GM23338 (cell line): ENCODE results near the gene NTM. TPM values are rescaled to one million over a fixed set of nuclear protein-coding genes. Genes with fewer than 3 reads are reported as not detected.

ENCODE experiments used
- ATAC-seq: fragments of 200-7000 bp; cut with Tn5 transposase; 3 replicates; pipeline ENCODE4 v1.9.1; 2020
- DNase-seq: peaks from one replicate; pipeline ENCODE4 v3.0.0-alpha.2; 2015; ENCODE audit warnings: low spot score
- H2AFZ ChIP-seq: fragments of 200-600 bp; sonication (generic); 2 replicates; pipeline ENCODE4 v1.8.0; 2016; ENCODE audit warnings: antibody characterized with exemption, mild to moderate bottlenecking, moderate library complexity
- H3F3A ChIP-seq: fragments of 200-600 bp; sonication (generic); replicated peaks from 2 replicates; pipeline ENCODE4 v1.8.0; 2017; ENCODE audit warnings: antibody characterized with exemption, mixed run types, low read depth
- H3K27ac ChIP-seq: fragments of 200-600 bp; sonication (generic); 2 replicates; pipeline ENCODE4 v1.6.1; 2016; ENCODE audit warnings: low read depth
- H3K27me3 ChIP-seq: fragments of 200-600 bp; sonication (generic); 2 replicates; pipeline ENCODE4 v1.8.0; 2016; ENCODE audit warnings: mild to moderate bottlenecking, mixed run types, moderate library complexity; ENCODE audit not compliant: insufficient read depth
- H3K36me3 ChIP-seq: fragments of 200-600 bp; sonication (generic); 2 replicates; pipeline ENCODE4 v1.8.0; 2016; ENCODE audit warnings: mild to moderate bottlenecking; ENCODE audit not compliant: insufficient read depth
- H3K4me1 ChIP-seq: fragments of 200-600 bp; sonication (generic); 2 replicates; pipeline ENCODE4 v1.8.0; 2016; ENCODE audit warnings: mild to moderate bottlenecking, moderate library complexity; ENCODE audit not compliant: insufficient read depth
- H3K4me2 ChIP-seq: fragments of 200-600 bp; sonication (generic); 2 replicates; pipeline ENCODE4 v1.7.1; 2017; ENCODE audit warnings: mixed run types
- H3K4me3 ChIP-seq: fragments of 200-600 bp; sonication (generic); 2 replicates; pipeline ENCODE4 v1.6.1; 2016; ENCODE audit warnings: mixed run types
- H3K79me2 ChIP-seq: fragments of 200-600 bp; sonication (generic); replicated peaks from 2 replicates; pipeline ENCODE4 v1.8.0; 2017; ENCODE audit warnings: mild to moderate bottlenecking; ENCODE audit not compliant: insufficient read depth
- H3K9me2 ChIP-seq: fragments of 200-600 bp; sonication (generic); 2 replicates; pipeline ENCODE4 v1.8.0; 2017; ENCODE audit not compliant: insufficient read depth
- H4K20me1 ChIP-seq: fragments of 200-600 bp; sonication (generic); replicated peaks from 2 replicates; pipeline ENCODE4 v1.8.0; 2017; ENCODE audit warnings: mild to moderate bottlenecking; ENCODE audit not compliant: insufficient read depth
- H3K27ac Mint-ChIP-seq: 2 replicates; pipeline ENCODE4 v1.8.0; 2020; ENCODE audit warnings: inconsistent platforms, mild to moderate bottlenecking, moderate library complexity, mixed read lengths
- H3K27me3 Mint-ChIP-seq: 3 replicates; pipeline ENCODE4 v1.8.0; 2022; ENCODE audit warnings: low read depth, mild to moderate bottlenecking, moderate library complexity, mixed read lengths, inconsistent platforms; ENCODE audit not compliant: insufficient read depth, poor library complexity
- H3K36me3 Mint-ChIP-seq: 3 replicates; pipeline ENCODE4 v1.8.0; 2021; ENCODE audit warnings: low read depth, mild to moderate bottlenecking, inconsistent platforms, moderate library complexity, mixed read lengths
- H3K4me1 Mint-ChIP-seq: 3 replicates; pipeline ENCODE4 v1.8.0; 2020; ENCODE audit warnings: mild to moderate bottlenecking, inconsistent platforms, mixed read lengths
- H3K4me3 Mint-ChIP-seq: 3 replicates; pipeline ENCODE4 v1.8.0; 2021; ENCODE audit warnings: moderate library complexity, mild to moderate bottlenecking, inconsistent platforms, mixed read lengths
- H3K9me3 Mint-ChIP-seq: 3 replicates; pipeline ENCODE4 v1.8.0; 2020; ENCODE audit warnings: moderate library complexity, mild to moderate bottlenecking, inconsistent platforms, mixed read lengths
- CREB1 ChIP-seq: fragments of 250-450 bp; sonication (Bioruptor Pico); IDR thresholded peaks from 2 replicates; pipeline ENCODE4 v1.5.0; 2020; ENCODE audit warnings: low read depth, mild to moderate bottlenecking, moderate library complexity
- ETS1 ChIP-seq: IDR thresholded peaks from 2 replicates; pipeline ENCODE4 v1.6.1; 2016; ENCODE audit warnings: antibody characterized with exemption
- EZH2 ChIP-seq: fragments of 200-600 bp; sonication (generic); IDR thresholded peaks from one replicate; pipeline ENCODE4 v1.8.0; 2017; ENCODE audit warnings: antibody characterized with exemption, mild to moderate bottlenecking, low read depth; ENCODE audit not compliant: unreplicated experiment
- EZH2phosphoT487 ChIP-seq: fragments of 200-600 bp; sonication (generic); IDR thresholded peaks from one replicate; pipeline ENCODE4 v1.8.1; 2018; ENCODE audit warnings: antibody characterized with exemption; ENCODE audit not compliant: unreplicated experiment
- JUNB ChIP-seq: IDR thresholded peaks from one replicate; pipeline ENCODE4 v1.6.1; 2016; ENCODE audit warnings: antibody characterized with exemption; ENCODE audit not compliant: unreplicated experiment
- NANOG ChIP-seq: IDR thresholded peaks from 2 replicates; pipeline ENCODE4 v1.6.1; 2016; ENCODE audit warnings: antibody characterized with exemption, borderline replicate concordance
- POLR2AphosphoS5 ChIP-seq: IDR thresholded peaks from 2 replicates; pipeline ENCODE4 v1.6.1; 2016; ENCODE audit warnings: antibody characterized with exemption, low read depth
- REST ChIP-seq: IDR thresholded peaks from one replicate; pipeline ENCODE4 v1.6.1; 2018; ENCODE audit warnings: antibody characterized with exemption; ENCODE audit not compliant: unreplicated experiment
- STAT1 ChIP-seq: IDR thresholded peaks from one replicate; pipeline ENCODE4 v1.6.1; 2016; ENCODE audit warnings: antibody characterized with exemption; ENCODE audit not compliant: unreplicated experiment
- ZNF331 ChIP-seq: fragments of 250-450 bp; sonication (Bioruptor Pico); IDR thresholded peaks from 2 replicates; pipeline ENCODE4 v1.5.0; 2020; ENCODE audit warnings: low read depth, mild to moderate bottlenecking, moderate library complexity
- polyA plus RNA-seq: library from polyadenylated mRNA; unstranded; fragments of >200 nt; fragmentation: Nextera tagmentation; extraction: Ambion mirVana; gene quantifications from 2 replicates; pipeline ENCODE4 v1.2.1, GENCODE V29; 2016
- total RNA-seq: library from RNA; depleted of rRNA; stranded (reverse); fragments of >200 nt; shearing (Covaris generic); gene quantifications from 2 replicates; pipeline ENCODE4 v1.2.3, GENCODE V29; 2014
- TF ChIP-seq, protein P1 (sequence below), 2 experiments: fragments of 200-600 bp in 1 of 2; sonication (generic) in 1 of 2; conservative IDR thresholded peaks; 2 replicates each; pipeline versions ENCODE4 v1.5.1 to v1.6.1; 2016 to 2017; ENCODE audit warnings: antibody characterized with exemption in 2 of 2, low read depth in 2 of 2, mild to moderate bottlenecking in 2 of 2, moderate library complexity in 1 of 2
- TF ChIP-seq, protein P2 (sequence below): fragments of 250-450 bp; sonication (Bioruptor Pico); IDR thresholded peaks from 2 replicates; pipeline ENCODE4 v1.5.0; 2020; ENCODE audit warnings: mild to moderate bottlenecking, moderate library complexity

Gene NTM
- total and polyA plus RNA-seq, 2 experiments from 2014 or later: 10.6 to 14.6 TPM

- H3K9me2 ChIP-seq: peaks cover 20% of the 10 kb centered on the region; the same call in 1 of the 2 replicates
- peaks cover 10% of the 10 kb centered on the region for H3K27me3 Mint-ChIP-seq
- H3K27ac ChIP-seq: no peak overlapping the region
- TF ChIP-seq REST (no peak), POLR2AphosphoS5 (no peak), ZNF331 (no peak), CREB1 (CRISPR knock-in tag) (no peak), ETS1 (no peak), STAT1 (no peak), EZH2 (no peak), EZH2phosphoT487 (no peak), JUNB (no peak), NANOG (no peak)
- TF ChIP-seq, protein P1, sequence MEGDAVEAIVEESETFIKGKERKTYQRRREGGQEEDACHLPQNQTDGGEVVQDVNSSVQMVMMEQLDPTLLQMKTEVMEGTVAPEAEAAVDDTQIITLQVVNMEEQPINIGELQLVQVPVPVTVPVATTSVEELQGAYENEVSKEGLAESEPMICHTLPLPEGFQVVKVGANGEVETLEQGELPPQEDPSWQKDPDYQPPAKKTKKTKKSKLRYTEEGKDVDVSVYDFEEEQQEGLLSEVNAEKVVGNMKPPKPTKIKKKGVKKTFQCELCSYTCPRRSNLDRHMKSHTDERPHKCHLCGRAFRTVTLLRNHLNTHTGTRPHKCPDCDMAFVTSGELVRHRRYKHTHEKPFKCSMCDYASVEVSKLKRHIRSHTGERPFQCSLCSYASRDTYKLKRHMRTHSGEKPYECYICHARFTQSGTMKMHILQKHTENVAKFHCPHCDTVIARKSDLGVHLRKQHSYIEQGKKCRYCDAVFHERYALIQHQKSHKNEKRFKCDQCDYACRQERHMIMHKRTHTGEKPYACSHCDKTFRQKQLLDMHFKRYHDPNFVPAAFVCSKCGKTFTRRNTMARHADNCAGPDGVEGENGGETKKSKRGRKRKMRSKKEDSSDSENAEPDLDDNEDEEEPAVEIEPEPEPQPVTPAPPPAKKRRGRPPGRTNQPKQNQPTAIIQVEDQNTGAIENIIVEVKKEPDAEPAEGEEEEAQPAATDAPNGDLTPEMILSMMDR (conservative IDR thresholded peaks at IDR 0.05; ENCODE audit: low read depth in 2 of 2): no peak
- TF ChIP-seq, protein P2, sequence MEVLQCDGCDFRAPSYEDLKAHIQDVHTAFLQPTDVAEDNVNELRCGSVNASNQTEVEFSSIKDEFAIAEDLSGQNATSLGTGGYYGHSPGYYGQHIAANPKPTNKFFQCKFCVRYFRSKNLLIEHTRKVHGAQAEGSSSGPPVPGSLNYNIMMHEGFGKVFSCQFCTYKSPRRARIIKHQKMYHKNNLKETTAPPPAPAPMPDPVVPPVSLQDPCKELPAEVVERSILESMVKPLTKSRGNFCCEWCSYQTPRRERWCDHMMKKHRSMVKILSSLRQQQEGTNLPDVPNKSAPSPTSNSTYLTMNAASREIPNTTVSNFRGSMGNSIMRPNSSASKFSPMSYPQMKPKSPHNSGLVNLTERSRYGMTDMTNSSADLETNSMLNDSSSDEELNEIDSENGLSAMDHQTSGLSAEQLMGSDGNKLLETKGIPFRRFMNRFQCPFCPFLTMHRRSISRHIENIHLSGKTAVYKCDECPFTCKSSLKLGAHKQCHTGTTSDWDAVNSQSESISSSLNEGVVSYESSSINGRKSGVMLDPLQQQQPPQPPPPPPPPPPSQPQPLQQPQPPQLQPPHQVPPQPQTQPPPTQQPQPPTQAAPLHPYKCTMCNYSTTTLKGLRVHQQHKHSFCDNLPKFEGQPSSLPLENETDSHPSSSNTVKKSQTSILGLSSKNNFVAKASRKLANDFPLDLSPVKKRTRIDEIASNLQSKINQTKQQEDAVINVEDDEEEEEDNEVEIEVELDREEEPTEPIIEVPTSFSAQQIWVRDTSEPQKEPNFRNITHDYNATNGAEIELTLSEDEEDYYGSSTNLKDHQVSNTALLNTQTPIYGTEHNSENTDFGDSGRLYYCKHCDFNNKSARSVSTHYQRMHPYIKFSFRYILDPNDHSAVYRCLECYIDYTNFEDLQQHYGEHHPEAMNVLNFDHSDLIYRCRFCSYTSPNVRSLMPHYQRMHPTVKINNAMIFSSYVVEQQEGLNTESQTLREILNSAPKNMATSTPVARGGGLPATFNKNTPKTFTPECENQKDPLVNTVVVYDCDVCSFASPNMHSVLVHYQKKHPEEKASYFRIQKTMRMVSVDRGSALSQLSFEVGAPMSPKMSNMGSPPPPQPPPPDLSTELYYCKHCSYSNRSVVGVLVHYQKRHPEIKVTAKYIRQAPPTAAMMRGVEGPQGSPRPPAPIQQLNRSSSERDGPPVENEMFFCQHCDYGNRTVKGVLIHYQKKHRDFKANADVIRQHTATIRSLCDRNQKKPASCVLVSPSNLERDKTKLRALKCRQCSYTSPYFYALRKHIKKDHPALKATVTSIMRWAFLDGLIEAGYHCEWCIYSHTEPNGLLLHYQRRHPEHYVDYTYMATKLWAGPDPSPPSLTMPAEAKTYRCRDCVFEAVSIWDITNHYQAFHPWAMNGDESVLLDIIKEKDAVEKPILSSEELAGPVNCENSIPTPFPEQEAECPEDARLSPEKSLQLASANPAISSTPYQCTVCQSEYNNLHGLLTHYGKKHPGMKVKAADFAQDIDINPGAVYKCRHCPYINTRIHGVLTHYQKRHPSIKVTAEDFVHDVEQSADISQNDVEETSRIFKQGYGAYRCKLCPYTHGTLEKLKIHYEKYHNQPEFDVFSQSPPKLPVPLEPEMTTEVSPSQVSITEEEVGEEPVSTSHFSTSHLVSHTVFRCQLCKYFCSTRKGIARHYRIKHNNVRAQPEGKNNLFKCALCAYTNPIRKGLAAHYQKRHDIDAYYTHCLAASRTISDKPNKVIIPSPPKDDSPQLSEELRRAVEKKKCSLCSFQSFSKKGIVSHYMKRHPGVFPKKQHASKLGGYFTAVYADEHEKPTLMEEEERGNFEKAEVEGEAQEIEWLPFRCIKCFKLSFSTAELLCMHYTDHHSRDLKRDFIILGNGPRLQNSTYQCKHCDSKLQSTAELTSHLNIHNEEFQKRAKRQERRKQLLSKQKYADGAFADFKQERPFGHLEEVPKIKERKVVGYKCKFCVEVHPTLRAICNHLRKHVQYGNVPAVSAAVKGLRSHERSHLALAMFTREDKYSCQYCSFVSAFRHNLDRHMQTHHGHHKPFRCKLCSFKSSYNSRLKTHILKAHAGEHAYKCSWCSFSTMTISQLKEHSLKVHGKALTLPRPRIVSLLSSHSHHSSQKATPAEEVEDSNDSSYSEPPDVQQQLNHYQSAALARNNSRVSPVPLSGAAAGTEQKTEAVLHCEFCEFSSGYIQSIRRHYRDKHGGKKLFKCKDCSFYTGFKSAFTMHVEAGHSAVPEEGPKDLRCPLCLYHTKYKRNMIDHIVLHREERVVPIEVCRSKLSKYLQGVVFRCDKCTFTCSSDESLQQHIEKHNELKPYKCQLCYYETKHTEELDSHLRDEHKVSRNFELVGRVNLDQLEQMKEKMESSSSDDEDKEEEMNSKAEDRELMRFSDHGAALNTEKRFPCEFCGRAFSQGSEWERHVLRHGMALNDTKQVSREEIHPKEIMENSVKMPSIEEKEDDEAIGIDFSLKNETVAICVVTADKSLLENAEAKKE (CRISPR knock-in tag): no peak
- no peaks in the 10 kb centered on the region for H3K36me3 ChIP-seq
- H3K4me3 Mint-ChIP-seq: no peak overlapping the region
- H3K27ac Mint-ChIP-seq: no peak overlapping the region
- H3K9me3 Mint-ChIP-seq: no peaks in the 10 kb centered on the region
- H3K4me1 ChIP-seq: no peaks in the 10 kb centered on the region
- peaks cover 14% of the 10 kb centered on the region for H3K4me1 Mint-ChIP-seq
- no peaks in the 10 kb centered on the region for H4K20me1 ChIP-seq
- ATAC-seq: no peak
- H3K4me2 ChIP-seq: no peak overlapping the region
- H3K36me3 Mint-ChIP-seq: no peaks in the 10 kb centered on the region
- no peaks in the 10 kb centered on the region for H3F3A ChIP-seq
- no peak overlapping the region for H3K4me3 ChIP-seq
- no peak for DNase-seq
- no peaks in the 10 kb centered on the region for H3K79me2 ChIP-seq
- H2AFZ ChIP-seq: no peak overlapping the region
- H3K27me3 ChIP-seq: no peaks in the 10 kb centered on the region
These were observed 690.2 kb downstream of the NTM start for GRCh38 chr11:132060567-132060966.
